GM18868 (cell line): ENCODE measurements around the gene ANGPT4.
"Not testable (repeated sequence)": the region's sequence is repeated elsewhere in the genome, so short reads cannot be mapped to it uniquely, and the experiment has no call there.

Experiments used
- ATAC-seq: cut with Tn5 transposase; IDR thresholded peaks from one replicate; pipeline ENCODE4 v1.9.1; 2021; ENCODE audit warnings: mild to moderate bottlenecking, moderate library complexity; ENCODE audit not compliant: unreplicated experiment

ANGPT4 gene

GRCh38 chr20:877814-878213 is 38.3 kb downstream of the ANGPT4 start:
- ATAC-seq = no peak

- ATAC-seq = no peak
These were observed 41.0 kb downstream of the ANGPT4 start for GRCh38 chr20:875115-875514.

- ATAC-seq = no peak
These were observed 42.1 kb downstream of the ANGPT4 start for GRCh38 chr20:873875-874607.

GRCh38 chr20:872855-873520 is 43.1 kb downstream of the ANGPT4 start:
- no peak for ATAC-seq

GRCh38 chr20:871948-872347 is 44.2 kb downstream of the ANGPT4 start:
- ATAC-seq = no peak

- ATAC-seq = no peak
These were observed 44.7 kb downstream of the ANGPT4 start for GRCh38 chr20:871436-871835.

- ATAC-seq = no peak
These were observed 45.4 kb downstream of the ANGPT4 start for GRCh38 chr20:870758-871157.

GRCh38 chr20:869606-870005 is 46.5 kb downstream of the ANGPT4 start:
- ATAC-seq = no peak

- ATAC-seq = no peak
These were observed 47.9 kb downstream of the ANGPT4 start for GRCh38 chr20:868279-868678.

- no peak for ATAC-seq
These were observed 50.7 kb downstream of the ANGPT4 start for GRCh38 chr20:865440-865839.

GRCh38 chr20:860891-861290 is 55.2 kb downstream of the ANGPT4 start:
- no peak for ATAC-seq

- no peak for ATAC-seq
These were observed 56.3 kb downstream of the ANGPT4 start for GRCh38 chr20:859751-860231.

- ATAC-seq = no peak
These were observed 58.1 kb downstream of the ANGPT4 start for GRCh38 chr20:858011-858410.

- no peak for ATAC-seq
These were observed 59.8 kb downstream of the ANGPT4 start for GRCh38 chr20:856361-856775.

- ATAC-seq = no peak
These were observed 60.4 kb downstream of the ANGPT4 start for GRCh38 chr20:855466-856360.

- no peak for ATAC-seq
These were observed 61.5 kb downstream of the ANGPT4 start for GRCh38 chr20:854601-855000.

- no peak for ATAC-seq
These were observed 62.6 kb downstream of the ANGPT4 start for GRCh38 chr20:853406-853996.

- ATAC-seq = not testable (repeated sequence)
These were observed 67.4 kb downstream of the ANGPT4 start for GRCh38 chr20:848731-849130.

GRCh38 chr20:848193-848592 is 67.9 kb downstream of the ANGPT4 start:
- no peak for ATAC-seq

GRCh38 chr20:846894-847278 is 69.2 kb downstream of the ANGPT4 start:
- peak; percentile 49 for ATAC-seq
